NCI-H2107 (cell line): ENCODE data around the gene KLF7.

Experiments
- DNase-seq: peaks from one replicate; lab custom pipeline; 2025; lab: John Stamatoyannopoulos, UW

Gene KLF7

DNA sequence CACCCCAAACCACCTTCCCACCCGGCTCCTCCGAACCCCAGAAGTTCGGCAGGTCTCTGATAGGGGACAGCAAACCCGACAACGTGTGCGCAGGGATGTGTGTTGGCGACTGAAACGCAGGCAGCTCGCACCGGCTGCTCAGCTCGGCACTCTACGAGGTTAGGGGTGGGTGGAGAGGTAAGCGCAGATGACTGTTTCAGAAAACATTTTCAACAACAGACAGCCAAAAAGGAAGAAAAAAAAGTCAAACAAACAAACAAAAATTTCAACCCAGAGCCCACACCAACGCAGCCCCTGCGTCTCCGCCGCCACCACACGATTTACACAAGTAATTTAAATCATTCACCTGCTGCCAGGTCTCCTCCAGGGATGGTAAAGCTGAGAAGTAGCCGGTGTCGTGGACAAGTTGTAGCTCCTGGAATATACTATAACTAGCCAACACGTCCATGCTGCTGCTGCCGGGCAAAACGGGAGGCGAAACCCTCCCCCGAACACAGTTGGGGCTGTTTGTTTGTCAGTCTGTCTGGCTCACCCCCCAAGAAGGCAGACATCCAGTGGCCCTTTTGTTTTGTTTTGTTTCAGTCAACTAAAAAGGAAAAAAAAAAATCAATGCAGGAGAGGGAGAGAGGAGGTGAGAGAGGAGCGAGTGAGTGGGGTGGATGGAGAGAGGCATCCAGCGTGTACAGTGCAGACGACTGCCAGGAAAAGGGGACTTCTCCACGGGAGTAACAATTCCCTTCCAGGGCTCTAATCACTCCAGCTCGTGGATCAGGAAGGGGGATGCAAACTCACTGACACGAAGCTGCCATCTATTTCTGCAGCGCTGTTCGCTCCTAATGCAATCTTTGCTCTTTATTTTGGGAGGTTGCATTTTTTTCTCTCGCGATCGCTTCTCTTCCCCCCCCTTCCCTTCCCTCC, at the start of gene KLF7:
Gene KLF7 (minus strand): TSS at position 828 of the 918 bp plus-strand sequence. CDS start 380 bp downstream, at position 448.
- no peak for DNase-seq

DNA sequence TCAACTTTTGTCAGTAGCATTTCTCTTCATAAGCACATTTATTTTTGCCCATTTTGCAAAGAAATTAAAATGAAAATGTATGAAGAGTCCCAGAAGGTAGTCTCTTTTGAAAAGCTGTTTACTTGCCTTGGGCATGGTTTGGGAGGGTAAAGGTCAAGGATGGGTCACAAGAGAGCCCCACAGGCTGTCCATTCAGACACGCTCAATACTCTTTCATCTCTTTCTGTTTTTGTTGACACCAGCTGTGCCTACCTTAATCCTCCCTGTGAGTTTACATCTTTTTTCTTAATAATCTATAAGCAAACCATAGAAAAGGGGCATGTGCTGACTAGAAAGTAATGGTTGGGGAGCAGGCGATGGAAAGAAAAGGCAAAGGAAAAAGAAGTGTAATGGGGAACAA, 49.6 kb upstream of the KLF7 start:
- no peak for DNase-seq

DNA sequence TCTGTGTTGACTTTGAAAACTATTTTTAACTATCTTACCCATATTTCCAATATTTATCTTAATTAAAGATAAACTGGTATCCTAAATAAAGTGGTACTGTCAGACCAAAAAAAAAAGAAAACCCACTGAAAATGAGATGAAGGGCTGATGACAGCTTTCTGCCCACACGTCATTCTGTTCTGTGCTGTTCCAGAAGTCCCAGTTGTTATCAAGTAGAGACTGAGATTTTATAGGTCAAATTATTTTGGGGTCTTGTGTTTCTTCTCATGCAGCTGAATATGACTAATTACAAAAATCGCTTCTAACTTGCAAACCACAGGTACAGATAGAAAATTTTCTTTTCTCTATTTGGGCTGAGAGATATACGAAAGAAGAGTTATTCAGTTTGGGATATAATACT, 48.7 kb upstream of the KLF7 start:
- DNase-seq = no peak

DNA sequence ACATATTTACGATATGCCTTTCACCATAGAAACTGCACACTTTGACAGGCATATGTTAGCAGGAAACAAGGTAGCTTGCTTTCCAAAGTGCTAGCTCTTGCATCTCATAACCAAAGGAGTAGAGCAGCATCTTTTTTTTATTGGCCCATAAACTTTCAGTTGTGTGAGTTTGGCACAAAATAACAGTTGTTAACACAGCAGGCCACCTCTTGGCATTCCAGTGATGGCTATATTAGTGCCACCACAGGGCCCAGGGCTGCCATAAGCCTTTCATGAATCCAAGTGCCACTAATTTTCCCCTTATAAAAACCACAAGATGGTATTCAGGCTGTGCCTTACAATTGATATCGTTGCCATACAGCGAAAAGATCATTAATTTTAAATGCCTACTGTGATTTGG, 40.3 kb upstream of the KLF7 start:
- DNase-seq = no peak

DNA sequence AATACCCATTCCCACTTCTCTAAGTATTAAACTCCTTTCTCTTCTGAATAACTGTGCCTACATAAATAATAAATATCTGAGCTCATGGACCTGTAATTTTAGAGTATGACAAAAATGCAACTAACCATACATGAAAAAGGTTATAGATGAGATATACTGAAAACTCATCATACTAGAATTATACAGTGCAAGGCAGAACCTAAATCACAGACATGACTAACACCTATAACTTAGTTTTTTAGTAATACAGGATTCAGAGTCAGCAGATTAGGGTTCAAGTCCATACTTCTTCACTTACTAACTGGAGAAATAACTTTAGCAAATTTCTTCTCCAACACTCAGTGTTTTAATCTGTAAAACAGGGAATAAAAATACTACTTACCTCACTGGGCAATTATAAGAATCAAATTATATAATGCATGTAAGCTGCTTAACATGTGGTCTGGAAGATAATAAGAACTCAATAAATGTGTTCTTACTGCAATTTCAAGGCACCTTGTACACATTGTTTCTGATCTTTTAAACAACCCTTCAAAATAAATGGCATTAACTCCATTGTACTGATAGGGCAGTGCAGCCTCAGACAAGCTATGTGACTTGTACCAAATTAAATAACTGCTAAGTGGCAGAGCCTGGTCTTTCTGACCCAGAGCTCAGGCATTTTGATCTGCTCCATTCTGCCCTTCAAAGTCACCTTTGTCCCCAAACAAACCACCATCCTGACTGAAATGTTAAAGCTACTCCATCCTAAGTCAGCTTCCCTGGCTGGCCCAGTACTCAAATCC, 39.6 kb upstream of the KLF7 start:
- DNase-seq = no peak

DNA sequence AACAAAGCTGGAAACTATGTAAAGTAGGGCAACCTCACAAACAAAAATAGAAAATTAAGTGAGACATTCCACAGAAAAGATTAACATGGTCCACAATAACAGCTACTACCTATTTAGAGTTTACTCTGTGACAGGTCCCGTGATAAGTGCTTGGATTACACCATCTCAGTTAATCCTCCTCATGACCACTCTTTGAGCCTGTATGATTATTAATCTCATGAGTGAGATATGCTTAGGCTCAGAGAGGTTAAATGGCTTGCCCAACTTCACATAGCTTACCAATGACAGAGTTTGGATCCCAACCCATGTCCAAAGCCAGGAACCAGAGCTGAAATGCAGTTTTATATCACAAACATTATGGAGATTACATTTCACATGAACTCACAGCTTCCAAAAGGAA, 37.3 kb upstream of the KLF7 start:
- DNase-seq = no peak

DNA sequence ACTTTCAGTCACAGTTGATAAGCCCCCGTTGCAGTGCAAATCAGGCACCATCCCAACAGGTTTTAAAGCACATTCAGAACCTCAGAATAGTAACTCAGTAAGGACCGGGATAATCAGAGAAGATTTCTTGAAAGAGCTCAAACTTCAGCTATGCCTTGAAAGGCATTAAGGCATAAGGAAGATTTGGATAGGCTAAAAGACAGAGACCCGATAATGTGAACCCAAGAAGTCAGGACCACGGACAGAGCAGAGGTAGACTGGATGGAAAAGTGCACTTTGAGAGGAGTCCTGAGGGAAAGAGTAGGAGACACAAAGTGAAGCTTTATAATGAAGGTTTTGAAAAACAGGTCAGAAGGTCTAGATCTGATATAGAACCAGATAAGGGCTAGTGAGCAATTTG, 36.9 kb upstream of the KLF7 start:
- DNase-seq = no peak

DNA sequence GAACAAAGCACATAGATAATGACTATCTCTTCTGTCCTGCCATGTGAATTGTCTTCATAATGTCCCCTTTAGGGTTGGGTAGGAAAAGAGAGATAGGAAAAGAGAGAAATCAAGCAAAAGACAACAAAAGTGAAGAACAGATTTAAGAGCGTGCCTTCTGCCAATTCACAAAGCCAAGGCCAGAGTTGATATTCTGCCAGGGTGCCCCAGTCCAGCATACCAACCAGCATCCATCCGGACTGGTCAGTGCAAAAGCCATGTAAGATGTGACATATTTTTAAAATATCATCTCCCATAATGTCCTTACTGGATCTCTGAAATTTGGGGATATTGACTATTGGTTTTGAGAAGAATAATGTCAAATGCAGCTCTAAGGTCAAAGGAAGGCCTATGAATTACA, 35.7 kb upstream of the KLF7 start:
- DNase-seq = no peak

DNA sequence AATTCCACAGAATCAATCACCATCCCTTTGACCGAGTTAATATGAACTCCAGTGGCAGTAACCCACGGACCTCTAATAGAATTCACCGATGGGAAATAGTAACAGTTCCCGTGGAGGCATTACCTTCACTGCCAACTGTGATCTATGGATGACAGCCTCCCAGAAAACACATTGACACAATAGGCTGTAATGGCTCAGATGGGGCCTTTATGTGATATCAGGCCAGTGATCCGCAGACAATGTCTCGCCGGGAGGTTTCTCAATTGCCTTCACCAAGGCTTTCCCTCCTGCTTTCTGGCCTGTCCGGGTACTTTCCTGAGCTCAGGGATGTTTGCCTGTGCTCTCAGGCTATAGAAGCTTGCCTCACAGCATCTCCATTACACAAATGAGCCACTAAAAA, 34.4 kb upstream of the KLF7 start:
- no peak for DNase-seq

DNA sequence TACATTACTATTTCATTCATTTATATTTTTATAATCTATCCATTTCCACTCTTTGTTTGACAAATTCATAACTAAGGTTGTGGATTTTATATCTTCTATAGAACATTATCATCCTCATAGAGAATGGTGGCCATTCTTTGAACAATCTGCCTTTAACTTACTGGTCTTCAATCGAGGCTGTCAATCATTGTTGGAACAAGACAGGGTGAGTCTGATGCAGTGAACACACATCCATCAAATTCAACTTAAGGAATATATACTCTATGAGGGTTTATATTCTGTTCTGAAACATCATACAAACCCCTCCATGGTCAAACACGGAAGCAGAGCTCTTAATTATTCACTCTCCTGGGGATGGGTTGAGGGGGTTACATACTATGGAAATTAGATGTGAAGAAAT, 28.3 kb upstream of the KLF7 start:
- DNase-seq = no peak

DNA sequence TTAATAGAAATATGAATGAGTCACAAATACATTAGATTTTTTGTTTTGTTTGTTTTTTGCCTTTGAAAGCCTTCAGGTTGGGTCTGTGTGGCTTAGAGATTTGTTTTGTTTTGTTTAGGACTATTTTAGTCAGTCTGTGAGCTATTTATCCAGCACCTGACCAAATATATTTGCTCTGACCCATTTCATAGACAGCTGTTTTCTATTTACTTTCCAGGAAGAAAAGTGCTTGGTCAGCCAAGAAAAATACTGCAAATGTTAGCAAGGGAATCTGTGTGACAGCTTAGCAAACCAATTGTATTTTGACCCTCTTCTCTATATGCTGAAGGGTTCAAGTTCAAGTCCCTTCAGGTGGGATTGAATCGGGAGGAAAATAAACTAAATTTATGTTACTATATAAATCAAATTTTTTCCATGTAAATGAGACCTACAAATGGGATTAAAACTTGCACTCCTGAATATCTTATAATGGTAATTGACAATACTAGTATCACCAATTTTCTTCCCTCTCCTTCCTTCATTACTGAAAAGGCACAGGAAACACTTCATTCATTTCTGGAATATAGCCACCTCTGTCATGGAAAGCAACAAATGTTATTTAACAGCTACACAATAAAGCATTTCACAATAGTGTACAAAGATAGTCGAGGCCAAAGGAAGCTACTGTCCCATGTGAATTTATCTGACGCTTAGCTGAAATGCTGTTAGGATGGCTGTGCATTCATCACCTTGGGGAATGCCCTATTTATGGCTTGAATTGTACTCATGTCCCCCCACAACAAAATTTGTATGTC, 23.1 kb upstream of the KLF7 start:
- DNase-seq = no peak

DNA sequence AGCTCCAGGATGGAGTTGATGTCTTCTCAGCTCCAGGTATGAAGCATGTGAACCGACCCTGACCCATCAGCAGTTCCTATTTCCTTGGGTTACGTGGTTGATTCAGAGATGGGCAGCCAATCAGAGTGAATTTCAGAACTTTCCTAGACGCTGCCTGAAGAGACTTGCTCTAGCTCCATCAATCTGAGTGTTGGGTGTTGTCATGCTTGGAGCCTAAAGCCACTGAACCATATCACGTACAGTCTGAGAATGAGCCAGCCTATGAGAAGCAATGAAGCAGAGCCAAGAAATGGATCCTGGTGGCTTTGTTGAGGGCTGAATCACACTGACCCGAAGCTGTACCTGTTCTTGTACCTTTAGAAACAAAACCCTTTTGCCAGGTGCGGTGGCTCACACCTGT, 19.6 kb upstream of the KLF7 start:
- DNase-seq = no peak

DNA sequence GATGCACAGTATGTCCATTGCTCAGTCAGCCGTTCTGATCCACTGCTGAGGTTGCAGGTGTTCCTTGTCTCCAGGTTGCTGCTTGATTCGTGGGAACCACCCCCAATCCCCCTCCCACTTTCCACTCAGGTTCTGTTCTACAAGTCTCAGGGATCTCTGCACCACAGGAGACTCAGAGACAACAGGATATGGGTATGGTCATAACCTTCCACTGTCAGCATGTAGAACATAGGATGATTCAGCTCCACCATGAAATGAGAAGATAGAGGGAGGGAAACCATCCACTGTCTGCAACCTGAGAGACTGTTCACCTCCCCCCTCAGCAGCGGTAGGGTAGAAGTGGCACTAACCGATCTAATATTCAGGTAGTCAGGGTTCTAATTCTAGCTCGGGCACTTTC, 19.0 kb upstream of the KLF7 start:
- no peak for DNase-seq

DNA sequence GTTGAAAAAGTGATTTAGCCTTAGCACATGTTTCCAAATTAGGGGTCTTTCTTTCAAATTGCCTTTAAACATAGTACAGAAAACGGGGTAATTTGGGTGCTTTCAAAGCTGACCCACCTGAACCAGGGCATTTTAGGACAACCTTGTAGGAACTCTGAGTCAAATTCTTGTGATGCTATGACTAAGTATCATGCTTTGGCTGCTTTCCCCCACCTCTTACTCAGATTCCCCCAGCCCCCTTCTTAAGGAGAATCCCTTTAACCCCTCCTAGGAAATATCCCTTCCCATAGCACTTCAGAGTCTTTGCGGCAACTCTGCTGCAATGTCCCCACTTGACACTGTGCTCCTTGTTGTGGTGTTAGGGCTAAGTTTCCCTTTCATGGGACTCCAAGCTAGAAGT, 18.6 kb upstream of the KLF7 start:
- DNase-seq = no peak

DNA sequence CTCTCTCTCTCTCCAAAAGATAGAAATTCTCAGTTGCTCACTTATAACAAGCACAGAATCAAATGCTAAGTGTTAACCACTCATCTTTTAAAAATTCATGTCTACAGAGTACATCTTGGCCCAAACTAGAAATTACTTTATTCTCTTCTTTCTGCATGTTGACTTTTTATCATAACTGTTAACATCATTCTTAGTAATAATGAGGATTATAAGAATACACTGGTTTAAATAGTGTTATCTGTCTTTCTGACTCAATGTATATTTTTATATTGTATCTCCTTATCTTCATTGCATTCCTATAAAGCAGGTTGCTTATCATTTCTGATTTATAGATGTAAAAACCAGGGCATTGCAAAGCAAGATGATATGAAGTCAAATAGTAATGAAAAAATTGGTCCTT, 17.8 kb upstream of the KLF7 start:
- DNase-seq = no peak

DNA sequence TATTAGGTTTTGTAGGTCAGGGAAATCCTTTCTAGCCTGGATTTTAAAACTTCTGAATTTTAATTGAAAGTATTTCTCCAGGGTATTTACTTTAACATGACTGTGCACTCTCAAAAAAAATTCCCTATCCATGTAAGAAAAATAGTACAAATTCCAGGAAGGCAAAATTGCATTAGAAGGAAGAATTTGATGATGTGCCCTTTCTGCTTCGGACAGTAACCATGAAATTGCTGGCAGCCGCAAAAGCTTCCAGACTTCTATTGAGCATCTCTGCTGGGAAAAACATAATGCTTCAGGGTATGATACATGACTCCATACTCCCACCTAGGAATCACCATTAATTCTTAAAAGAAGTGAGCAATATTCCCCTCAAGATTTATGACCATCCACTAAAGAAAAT, 17.2 kb upstream of the KLF7 start:
- no peak for DNase-seq

DNA sequence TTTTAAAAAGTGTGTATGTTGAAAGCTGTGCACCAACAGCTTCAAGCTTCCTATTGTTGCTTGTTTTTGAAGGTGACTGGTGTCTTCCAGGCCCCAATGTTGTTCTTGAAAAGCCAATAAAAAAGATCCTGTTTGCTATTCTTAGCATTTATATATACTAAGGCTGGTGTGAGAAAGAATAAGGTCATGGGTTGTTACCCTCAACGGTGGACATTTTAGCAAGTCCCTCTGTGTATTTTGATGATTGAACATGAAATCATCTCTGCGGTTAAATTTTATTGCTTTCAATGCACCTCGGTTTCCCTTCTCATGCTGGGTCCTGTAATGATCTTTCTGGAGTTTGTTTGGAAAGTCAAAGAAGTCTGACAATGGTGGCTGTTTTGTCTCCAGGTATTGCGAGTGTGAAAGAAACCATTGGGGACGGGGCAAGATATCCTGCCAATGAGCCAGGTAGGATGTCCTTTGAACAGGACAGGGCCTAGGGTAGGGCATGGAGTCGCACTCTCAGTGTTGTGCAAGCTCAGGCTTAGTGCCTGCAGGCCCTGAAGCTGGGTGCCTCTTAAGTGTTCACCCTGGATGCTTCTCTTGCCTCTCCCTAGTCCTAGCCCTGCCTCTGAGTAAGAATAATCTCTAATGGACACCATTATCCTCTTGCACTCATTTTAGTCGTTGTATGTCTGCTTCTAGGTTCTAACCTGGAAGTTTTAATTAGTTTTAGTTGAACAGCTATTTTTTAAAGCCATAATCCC, 16.0 kb upstream of the KLF7 start:
- no peak for DNase-seq

DNA sequence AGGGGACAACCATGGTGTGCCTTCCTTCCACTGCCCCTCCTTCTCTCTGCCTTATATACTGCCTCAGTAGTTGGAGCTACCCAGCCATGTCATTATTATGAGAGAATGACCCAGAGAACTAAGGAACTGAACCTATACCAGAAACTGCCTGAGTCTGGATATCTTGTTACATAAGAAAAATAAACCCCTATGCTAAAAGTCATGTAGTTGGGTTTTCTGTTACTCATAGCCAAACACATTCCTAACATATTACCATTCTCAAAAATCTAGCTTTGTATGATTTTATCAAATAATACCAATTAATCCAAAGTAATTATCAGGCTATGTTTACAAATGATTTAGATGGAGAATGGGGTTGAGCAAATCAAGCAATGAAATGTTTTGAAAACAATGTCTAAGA, 15.0 kb upstream of the KLF7 start:
- DNase-seq = no peak

DNA sequence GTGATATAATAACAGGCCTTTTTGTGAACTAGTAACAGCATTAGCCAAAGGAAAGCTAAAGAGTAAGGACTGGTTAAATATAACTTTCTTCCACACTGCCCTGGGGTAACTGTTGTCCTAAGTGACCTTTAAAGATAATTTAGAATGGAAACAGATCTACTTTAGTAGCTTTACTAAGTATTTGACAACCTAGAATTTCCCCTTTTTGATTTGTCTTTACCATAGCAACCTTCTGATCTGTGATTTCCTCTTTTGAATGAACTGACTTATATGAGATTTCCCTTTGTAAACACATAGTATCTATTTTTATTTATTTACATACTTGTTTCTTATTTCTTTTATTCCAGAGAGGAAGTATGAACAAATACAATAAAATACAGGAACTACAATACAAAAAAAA, 10.5 kb upstream of the KLF7 start:
- DNase-seq = no peak

DNA sequence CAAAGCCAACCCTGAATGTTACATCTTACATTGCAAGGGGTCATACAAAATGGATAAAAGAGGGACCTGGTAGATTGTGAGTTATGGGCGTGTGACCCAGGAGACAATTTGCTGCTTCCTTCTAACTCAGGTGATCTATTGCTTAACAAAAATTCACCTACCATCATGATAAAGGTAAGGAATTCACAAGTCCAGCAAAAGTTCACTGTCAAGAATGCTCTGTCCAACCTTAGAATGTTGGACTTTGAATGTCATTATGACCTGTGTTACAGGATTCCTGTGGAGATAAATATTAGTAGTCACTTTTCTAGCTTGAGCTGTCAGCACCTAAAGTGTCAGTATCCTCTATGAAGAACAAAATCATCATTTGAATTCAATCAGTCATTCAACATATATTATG, 7.9 kb upstream of the KLF7 start:
- no peak for DNase-seq

DNA sequence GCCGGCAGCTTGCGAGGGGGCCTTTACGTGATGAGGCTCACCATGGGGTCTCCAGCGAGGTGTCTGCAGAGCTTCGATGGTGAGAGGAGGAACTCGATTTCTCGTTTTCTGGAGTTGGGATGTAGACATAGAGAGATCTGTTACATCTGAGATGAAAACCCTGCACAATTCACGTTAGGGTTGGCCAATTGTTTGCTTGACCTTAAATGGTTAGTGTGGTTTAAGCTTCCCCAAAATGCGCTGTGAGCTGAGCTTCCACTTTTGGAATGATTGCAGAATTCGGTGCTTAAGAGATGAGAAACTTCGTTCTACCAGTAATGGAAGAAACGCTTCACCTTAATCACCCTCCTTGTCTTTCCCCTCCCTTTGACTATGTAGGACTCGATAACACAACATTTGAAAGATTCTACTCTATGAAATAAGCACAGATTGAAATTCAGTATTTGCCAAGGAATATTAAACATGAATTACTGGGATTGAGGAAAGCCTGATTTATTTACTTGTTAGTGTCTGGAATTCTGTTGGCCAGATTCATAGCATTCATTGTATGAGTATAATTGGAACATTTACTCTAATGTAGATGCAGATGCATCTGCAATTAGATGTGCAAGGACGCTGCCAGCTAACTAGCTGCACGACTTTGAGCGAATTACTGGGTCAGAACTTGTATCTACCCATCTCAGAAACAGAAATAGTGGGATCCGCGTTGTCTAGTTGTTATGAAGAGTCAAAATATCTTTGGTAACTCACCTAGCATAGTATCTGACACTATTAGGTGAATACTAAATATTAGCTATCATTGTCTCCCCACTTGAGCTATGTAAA, 1.6 kb upstream of the KLF7 start:
- no peak for DNase-seq
